ENCODE measurements around the gene CALCR. TPM values are rescaled to one million over a fixed set of nuclear protein-coding genes. Genes with fewer than 3 reads are reported as not detected.
"Not testable (repeated sequence)": the region's sequence is repeated elsewhere in the genome, so short reads cannot be mapped to it uniquely, and the experiment has no call there.

CALCR gene
- total RNA-seq, 1 experiment from 2014 or later, result not detected

DNA sequence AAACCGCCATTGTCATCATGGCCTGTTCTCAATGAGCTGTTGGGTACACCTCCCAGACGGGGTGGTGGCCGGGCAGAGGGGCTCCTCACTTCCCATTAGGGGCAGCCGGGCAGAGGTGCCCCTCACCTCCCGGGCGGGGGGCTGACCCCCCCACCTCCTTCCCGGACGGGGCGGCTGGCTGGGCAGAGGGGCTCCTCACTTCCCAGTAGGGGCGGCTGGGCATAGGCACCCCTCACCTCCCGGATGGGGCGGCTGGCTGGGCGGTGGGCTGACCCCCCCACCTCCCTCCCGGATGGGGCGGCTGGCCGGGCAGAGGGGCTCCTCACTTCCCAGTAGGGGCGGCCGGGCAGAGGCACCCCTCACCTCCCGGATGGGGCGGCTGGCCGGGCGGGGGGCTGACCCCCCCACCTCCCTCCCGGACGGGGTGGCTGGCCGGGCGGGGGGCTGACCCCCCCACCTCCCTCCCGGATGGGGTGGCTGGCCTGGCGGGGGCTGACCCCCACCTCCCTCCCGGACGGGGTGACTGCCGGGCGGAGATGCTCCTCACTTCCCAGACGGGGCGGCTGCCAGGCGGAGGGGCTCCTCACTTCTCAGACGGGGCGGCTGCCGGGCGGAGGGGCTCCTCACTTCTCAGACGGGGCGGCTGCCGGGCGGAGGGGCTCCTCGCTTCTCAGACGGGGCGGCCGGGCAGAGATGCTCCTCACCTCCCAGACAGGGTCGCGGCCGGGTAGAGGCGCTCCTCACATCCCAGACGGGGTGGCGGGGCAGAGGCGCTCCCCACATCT, 11.4 kb upstream of the CALCR start:
- DNase-seq; H3K4me3 Mint-ChIP-seq (ENCODE audit: unreplicated experiment); H3K4me1 ChIP-seq; H3K9me3 Mint-ChIP-seq (ENCODE audit: unreplicated experiment); H3K4me3 ChIP-seq (ENCODE audit: low read depth, low read length); intact Hi-C loops (cut with micrococcal nuclease; ENCODE audit: unreplicated experiment); H3K9me3 ChIP-seq; H3K4me1 Mint-ChIP-seq (ENCODE audit: low read depth, unreplicated experiment); H3K27ac Mint-ChIP-seq (ENCODE audit: unreplicated experiment); H3K36me3 Mint-ChIP-seq (ENCODE audit: insufficient read depth, unreplicated experiment); H3K27me3 Mint-ChIP-seq (ENCODE audit: insufficient read depth, unreplicated experiment); H3K27me3 ChIP-seq (replicated peaks; ENCODE audit: control insufficient read depth, insufficient read depth, low read length); POLR2A ChIA-PET; CTCF ChIA-PET; BruUV-seq (replicated peaks); H3K36me3 ChIP-seq (ENCODE audit: control insufficient read depth, insufficient read depth, low read length): not testable (repeated sequence)

DNA sequence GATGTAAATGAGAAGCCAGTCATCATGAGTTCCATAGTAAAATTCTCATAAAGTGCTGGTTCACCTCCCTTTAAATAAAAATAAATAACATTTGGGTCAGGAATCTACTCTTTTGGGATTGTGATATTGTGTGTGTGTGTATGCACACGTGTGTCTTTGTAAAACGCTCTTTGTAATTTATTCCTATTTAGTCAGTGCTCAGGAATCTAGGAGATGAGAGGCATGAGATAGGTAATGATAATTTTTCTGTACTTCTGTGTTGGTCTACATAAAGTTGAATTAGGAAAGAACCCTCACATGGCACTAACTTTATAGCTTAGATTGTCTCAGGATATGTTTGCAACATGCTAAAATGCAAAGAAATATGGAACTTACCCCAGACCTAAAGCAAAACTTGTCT, 4.9 kb upstream of the CALCR start:
- Mint-ChIP-seq H3K27me3 (ENCODE audit: insufficient read depth, unreplicated experiment) (peaks cover 20% of the 10 kb centered on the region), H3K9me3 (ENCODE audit: unreplicated experiment) (no peaks in the 10 kb centered on the region), H3K4me3 (ENCODE audit: unreplicated experiment) (no peak overlapping the region), H3K4me1 (ENCODE audit: low read depth, unreplicated experiment) (peaks cover 16% of the 10 kb centered on the region), H3K27ac (ENCODE audit: unreplicated experiment) (no peak overlapping the region), H3K36me3 (ENCODE audit: insufficient read depth, unreplicated experiment) (no peaks in the 10 kb centered on the region)
- ChIA-PET CTCF (no interaction called here), POLR2A (no interaction called here)
- H3K36me3 ChIP-seq (ENCODE audit: control insufficient read depth, insufficient read depth, low read length), result no peaks in the 10 kb centered on the region
- intact Hi-C loops (cut with micrococcal nuclease; ENCODE audit: unreplicated experiment), result no loop called here
- peaks cover 13% of the 10 kb centered on the region for H3K4me1 ChIP-seq
- H3K4me3 ChIP-seq (ENCODE audit: low read depth, low read length), result no peak overlapping the region
- TF ChIP-seq, protein P1, sequence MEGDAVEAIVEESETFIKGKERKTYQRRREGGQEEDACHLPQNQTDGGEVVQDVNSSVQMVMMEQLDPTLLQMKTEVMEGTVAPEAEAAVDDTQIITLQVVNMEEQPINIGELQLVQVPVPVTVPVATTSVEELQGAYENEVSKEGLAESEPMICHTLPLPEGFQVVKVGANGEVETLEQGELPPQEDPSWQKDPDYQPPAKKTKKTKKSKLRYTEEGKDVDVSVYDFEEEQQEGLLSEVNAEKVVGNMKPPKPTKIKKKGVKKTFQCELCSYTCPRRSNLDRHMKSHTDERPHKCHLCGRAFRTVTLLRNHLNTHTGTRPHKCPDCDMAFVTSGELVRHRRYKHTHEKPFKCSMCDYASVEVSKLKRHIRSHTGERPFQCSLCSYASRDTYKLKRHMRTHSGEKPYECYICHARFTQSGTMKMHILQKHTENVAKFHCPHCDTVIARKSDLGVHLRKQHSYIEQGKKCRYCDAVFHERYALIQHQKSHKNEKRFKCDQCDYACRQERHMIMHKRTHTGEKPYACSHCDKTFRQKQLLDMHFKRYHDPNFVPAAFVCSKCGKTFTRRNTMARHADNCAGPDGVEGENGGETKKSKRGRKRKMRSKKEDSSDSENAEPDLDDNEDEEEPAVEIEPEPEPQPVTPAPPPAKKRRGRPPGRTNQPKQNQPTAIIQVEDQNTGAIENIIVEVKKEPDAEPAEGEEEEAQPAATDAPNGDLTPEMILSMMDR (IDR thresholded peaks at IDR 0.05; ENCODE audit: insufficient read depth in 1 of 2, low read depth in 1 of 2, low read length in 1 of 2, severe bottlenecking in 1 of 2, unreplicated experiment in 1 of 2), result no peak
- no peak for DNase-seq
- BruUV-seq (replicated peaks), result no TSS peak
- peaks cover 3% of the 10 kb centered on the region for H3K27me3 ChIP-seq (replicated peaks; ENCODE audit: control insufficient read depth, insufficient read depth, low read length)
- no peaks in the 10 kb centered on the region for H3K9me3 ChIP-seq

DNA sequence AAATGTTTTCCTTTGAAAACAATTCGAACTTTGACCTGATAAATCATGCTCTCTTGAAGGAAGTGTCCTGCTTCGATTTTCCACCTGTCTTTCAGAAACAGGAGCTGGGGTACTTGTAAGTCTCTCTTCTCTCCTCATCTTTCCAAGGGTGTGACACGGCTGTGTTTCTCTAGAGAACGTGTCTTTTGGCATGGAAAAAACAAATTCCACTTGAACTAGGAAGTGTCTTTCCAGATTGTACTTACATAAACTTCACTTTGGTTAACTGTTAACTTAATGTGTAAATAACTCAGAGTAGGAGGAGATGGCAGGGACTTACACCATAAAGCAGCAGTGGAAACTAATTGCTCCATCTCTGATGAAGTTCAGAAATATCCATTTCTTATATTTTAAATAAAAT, 4.2 kb upstream of the CALCR start:
- no peaks in the 10 kb centered on the region for H3K36me3 Mint-ChIP-seq (ENCODE audit: insufficient read depth, unreplicated experiment)
- Histone ChIP-seq H3K4me1 (peaks cover 13% of the 10 kb centered on the region), H3K27me3 (replicated peaks; ENCODE audit: control insufficient read depth, insufficient read depth, low read length) (peaks cover 3% of the 10 kb centered on the region), H3K9me3 (no peaks in the 10 kb centered on the region), H3K4me3 (ENCODE audit: low read depth, low read length) (no peak overlapping the region), H3K36me3 (ENCODE audit: control insufficient read depth, insufficient read depth, low read length) (no peaks in the 10 kb centered on the region)
- CTCF ChIA-PET, result interaction anchor here (0.6 kb wide), 1 partner anchor 27 kb away, joined by 3 read pairs; no protein-coding TSS in a partner anchor
- intact Hi-C loops (cut with micrococcal nuclease; ENCODE audit: unreplicated experiment), result no loop called here
- POLR2A ChIA-PET, result no interaction called here
- no peaks in the 10 kb centered on the region for H3K9me3 Mint-ChIP-seq (ENCODE audit: unreplicated experiment)
- TF ChIP-seq, protein P1 (IDR thresholded peaks at IDR 0.05; ENCODE audit: insufficient read depth in 1 of 2, low read depth in 1 of 2, low read length in 1 of 2, severe bottlenecking in 1 of 2, unreplicated experiment in 1 of 2), result no peak
- H3K4me3 Mint-ChIP-seq (ENCODE audit: unreplicated experiment), result peak overlapping the region; percentile 36
- H3K27ac Mint-ChIP-seq (ENCODE audit: unreplicated experiment), result no peak overlapping the region
- no TSS peak for BruUV-seq (replicated peaks)
- peaks cover 16% of the 10 kb centered on the region for H3K4me1 Mint-ChIP-seq (ENCODE audit: low read depth, unreplicated experiment)
- peaks cover 21% of the 10 kb centered on the region for H3K27me3 Mint-ChIP-seq (ENCODE audit: insufficient read depth, unreplicated experiment)
- no peak for DNase-seq

Data from Caco-2 (cell line).